ENCODE results near the gene PPP1R11.

DNA sequence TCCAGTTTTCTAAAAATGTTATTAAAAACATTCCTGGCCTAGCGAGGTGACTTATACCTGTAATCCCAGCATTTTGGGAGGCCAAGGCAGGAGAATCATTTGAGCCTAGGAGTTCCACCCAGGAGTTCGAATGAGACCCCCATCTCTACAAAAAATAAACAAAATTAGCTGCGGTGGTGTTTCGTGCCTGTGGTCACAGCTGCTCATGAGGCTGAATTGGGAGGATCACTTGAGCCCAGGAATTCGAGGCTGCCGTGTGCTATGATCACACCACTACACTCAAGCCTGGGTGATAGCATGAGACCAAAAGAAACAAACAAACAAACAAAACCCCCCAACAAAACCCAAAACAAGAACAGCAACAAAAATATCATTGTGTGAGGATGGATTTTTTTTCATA is 25.8 kb upstream of the PPP1R11 start:
- no peak for TF ChIP-seq CTCF (optimal IDR thresholded peaks at IDR 0.05 in 1 of 3, IDR thresholded peaks at IDR 0.05 in 1 of 3, conservative IDR thresholded peaks at IDR 0.05 in 1 of 3; ENCODE audit: extremely low read depth in 1 of 3, insufficient read depth in 2 of 3, low read length in 3 of 3)
- no peak for TF ChIP-seq EZH2 (IDR thresholded peaks at IDR 0.05; ENCODE audit: low read length)
